Pons (tissue), 1 donor: ENCODE data around the gene NRG2.

ENCODE experiments used
- DNase-seq: peaks from one replicate; pipeline ENCODE4 v3.0.0-alpha.2; 2016; ENCODE audit warnings: low spot score

The NRG2 gene

GRCh38 chr5:139903450-139903794 lies 139.7 kb downstream of the NRG2 start:
- DNase-seq: no peak

- DNase-seq: no peak
These were observed 141.1 kb downstream of the NRG2 start for GRCh38 chr5:139901986-139902385.

DNA sequence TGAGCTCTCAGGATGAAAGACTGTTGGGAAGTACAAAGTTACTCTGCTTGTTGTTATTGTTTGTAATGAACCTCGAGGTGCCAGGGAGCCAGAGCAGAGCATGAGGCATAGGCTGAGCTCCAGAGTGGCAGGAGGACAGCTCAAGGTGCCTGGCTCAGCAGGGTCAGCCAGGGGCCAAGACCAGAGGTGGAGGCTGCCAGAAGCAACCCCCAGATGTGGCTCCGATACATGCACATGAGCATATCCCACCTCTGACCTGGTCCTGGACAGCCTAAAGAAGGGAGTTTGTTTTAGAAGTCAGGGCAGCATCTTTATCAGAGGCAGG lies 141.9 kb downstream of the NRG2 start:
- no peak for DNase-seq

DNA sequence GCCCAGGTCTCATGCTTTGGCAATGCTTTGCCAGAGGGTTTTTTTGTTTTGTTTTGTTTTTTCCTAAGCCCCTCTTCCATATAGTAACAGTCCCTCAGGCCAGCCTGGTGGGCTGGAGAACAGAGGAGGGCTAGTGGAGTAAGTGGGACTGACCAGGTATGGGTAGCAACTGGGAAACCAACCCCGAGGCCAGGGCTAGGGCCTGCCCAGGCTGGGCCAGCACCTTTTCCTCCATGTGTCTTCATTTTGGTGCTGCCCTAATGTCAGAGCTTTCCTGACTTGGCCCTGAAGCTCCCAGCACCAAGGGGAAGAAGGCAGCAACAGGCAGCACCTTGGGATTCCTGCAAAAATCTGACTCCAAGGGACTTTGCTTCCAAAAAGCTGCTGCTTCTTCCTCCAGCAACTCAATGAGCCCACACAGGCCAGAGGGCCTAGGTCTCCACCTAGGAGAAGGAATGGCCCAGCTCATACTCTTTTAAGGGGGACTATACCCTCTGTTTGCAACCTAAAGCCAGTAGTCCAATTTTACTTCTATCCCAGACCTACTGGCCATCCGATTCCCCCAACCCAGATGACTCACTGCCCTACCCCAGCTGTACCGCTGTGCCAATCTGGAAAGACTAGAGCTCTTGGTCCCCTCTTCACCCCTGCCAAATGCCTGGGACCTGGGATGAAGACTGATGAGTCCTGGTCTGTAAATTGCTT lies 142.4 kb downstream of the NRG2 start:
- DNase-seq: no peak

DNA sequence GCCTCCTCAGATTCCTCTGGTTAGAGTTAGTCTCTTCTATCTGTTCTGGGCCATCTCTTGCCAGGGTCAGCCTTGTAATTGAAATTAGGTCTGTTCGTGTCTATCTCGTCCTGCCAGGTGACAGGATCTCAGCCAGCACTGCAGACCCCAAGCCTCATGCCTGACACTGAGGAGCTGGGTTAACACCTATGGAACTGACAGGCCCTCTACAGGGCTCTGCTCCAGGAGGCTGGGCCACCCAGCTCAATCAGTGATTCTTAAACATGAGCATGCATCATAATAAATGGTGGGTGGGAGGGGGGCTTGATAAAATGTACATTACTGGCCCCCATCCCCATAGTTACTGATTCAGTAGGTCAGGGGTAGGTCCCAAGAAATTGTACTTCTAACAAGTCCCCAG lies 144.1 kb downstream of the NRG2 start:
- DNase-seq: no peak

DNA sequence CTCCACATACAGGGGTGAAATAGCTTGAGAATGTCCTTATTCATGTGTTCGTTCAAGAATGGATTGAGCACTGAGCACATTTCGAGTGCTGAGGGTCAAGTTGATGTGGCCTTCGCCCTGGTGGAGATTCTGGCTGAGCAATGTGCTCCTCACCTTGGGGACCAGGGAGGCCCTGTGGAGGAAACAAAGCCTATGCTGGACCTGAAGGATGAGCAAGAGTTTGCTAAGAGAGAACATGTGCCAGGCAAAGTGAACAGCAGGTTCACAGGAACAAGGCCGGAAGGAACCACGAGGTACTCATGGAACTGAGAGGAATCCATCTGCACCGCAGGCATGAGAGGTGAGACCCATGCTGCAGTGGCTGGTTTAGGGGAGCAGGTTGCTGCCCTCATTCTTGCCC lies 145.1 kb downstream of the NRG2 start:
- DNase-seq: no peak

DNA sequence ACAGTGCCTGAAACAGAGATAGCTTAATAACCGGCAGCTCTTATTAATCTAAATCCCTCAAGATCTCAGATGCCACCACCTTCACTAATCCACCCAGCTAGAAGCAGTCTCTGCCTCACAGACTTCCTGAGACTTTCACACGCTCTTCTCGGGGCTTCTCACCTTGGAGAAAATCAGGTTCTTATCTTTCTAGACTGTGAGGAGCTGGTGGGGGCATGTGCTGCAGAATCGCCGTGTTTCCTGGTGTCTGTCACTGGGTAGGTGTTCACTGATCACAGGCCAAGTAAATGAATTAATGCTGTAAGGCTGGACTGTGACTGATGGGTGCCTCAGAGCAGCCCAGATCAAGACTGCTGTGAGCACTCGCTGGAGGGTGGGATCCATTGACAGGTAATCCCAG lies 145.8 kb downstream of the NRG2 start:
- DNase-seq: no peak

DNA sequence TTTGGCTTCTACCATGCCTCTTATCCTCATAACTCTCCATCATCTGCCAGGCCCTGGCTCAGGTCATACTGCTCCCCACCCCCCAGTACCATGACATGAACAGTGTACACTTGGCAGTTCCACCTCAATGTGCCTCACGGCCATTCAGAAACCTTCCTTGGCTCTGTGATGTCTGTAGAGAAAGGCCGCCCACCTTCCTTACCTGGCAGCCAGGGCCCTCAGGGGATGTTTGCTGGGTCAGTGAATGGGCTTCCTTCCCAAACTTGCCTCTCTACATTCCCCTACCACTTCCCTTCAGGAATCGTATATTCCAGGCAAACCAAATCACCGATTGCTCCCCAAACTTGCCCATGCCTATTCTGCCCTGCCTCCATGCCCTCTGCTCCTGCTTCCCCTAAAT lies 146.4 kb downstream of the NRG2 start:
- no peak for DNase-seq

DNA sequence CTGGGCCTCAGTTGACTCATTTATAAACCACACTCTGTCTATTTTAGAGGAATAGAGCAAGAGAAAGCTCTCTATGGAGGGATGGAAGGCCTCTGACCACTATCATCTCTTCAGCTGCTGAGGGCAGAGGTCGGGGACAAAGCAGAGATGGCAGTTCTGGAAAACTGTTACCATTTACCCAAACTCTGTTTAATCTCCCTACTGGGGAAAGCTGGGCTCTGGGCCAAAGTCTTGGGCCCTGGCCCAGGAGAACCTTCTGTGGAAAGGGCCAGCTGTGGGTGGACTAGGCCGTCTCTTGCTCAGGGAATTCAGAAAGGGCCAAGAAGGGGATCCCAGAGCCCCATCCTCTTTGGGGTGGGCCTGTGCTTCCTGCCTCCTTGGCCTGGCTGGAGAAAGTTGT lies 147.5 kb downstream of the NRG2 start:
- peak; percentile 40 for DNase-seq

- DNase-seq: no peak
These were observed 148.1 kb downstream of the NRG2 start for GRCh38 chr5:139895046-139895445.

DNA sequence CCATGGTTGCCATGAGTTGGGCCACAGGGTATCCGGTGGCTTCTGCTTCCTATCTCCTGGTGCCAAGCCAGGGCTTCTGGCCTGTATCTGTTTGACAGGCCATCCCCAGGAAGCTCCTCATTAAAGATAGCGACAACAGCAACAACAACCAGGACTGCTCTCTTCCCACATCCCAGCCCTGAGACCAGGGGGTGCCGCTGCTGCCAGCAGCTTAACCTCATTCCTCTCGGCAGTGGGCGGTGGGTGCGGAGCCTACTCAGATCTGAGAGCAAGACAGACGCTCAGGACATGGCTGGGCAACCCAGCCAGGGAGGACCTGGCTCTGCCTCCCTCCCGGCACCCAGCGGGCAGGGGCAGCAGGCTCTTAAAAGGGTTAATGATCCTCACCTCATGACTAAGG lies 149.2 kb downstream of the NRG2 start:
- DNase-seq: no peak

GRCh38 chr5:139889410-139889809 lies 153.7 kb downstream of the NRG2 start:
- DNase-seq: no peak

GRCh38 chr5:139888370-139888769 lies 154.7 kb downstream of the NRG2 start:
- no peak for DNase-seq

GRCh38 chr5:139886213-139886612 lies 156.9 kb downstream of the NRG2 start:
- no peak for DNase-seq

- DNase-seq: no peak
These were observed 157.3 kb downstream of the NRG2 start for GRCh38 chr5:139885857-139886208.

DNA sequence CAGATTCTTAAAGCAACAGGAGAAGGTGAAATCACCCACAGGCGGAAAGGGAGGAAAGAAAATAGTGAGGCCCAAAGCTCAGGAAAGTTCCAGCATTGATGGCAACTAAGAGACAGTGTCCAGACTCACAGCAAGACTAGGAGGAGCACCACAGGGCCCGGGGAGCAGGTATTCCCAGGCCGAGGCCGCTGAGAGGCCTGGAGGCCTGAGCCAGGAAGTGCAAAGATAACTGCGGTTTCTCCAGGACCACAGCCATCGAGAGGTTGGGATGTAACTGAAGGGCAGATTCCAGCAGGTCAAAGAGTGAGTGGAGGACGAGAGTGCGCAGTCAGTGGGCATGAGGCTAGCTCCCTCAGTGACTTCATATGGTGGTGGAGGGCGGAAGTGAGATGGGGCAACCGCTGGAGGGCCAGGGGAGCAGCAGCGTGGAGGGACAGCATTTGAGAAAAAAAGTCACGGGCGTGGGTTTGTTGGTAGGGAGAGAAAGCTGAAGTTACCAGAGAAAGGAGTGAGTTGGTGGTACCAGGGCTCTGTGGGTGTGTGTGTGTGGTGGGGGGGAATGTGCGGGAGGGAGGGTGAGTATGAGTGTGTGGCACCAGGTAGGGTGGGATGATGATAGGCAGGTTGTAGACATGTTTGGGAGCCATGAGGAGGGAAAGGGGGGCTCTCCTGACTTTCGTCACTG lies 157.8 kb downstream of the NRG2 start:
- no peak for DNase-seq

DNA sequence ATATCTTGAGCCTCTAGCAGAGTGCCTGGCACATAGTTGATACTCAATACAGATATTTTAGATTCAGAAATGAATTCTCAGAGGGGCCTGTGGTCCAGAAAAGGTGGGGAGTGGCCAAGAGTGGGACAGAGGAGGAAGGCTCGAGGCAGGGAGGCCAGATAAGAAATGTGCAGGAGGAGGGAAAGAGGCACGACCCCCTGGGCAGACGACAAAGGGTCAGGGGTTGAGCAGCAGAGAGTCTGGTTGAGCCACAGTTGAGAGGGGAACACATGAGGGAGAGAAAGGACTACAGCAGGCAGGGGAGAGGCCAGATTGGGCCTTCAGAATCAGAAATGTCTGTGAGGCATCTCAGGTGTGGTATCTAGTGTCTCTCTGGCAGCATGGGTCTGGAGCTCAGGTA lies 158.4 kb downstream of the NRG2 start:
- DNase-seq: no peak

DNA sequence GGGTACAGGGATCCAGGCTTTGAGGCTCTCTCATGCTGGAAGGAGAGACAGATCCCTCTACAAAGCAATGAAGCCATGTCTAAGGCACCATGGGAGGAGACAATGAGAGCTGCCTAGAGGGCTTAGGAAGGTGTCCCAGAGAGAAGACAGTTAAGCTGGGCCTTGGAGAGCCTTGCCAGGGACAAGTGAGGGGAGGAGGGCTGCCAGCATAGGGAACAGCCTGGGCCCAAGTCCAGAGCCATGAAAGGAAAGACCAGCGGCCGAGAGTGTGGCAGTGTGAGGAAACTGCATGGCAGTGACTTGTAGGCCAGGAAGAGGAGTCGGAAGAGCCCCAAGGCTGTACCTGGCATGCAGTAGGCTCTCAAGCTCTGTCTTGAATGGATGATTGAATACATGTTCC lies 159.0 kb downstream of the NRG2 start:
- no peak for DNase-seq

DNA sequence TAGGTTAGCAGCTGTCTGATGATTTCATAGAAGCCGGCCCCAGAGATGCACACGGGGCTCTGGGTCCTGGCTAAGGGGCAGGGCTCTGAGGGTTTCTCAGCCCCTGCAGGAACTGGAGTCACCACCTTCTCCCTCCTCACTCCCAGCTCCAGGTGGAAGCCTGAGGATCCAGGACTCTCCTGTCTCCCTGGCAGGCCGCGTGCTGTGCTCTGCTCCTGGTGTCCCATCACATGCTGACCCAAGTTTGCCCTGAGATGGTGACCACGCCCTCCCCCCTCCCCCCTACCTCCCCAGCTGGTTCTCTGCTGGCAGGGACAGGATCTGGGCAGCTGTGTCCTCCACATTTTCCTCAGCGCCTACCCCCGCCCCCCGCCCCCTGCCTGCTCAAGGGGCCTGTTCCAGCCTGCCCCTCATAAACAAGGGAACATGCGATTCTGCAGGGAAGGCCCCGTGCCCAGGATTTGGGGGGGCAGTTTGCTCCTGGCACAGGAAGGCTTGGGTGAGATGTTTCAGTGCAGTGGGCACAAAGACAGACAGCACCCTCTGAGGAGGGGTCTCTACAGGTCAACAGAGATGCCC lies 160.0 kb downstream of the NRG2 start:
- DNase-seq: no peak

GRCh38 chr5:139882316-139882715 lies 160.8 kb downstream of the NRG2 start:
- DNase-seq: no peak

DNA sequence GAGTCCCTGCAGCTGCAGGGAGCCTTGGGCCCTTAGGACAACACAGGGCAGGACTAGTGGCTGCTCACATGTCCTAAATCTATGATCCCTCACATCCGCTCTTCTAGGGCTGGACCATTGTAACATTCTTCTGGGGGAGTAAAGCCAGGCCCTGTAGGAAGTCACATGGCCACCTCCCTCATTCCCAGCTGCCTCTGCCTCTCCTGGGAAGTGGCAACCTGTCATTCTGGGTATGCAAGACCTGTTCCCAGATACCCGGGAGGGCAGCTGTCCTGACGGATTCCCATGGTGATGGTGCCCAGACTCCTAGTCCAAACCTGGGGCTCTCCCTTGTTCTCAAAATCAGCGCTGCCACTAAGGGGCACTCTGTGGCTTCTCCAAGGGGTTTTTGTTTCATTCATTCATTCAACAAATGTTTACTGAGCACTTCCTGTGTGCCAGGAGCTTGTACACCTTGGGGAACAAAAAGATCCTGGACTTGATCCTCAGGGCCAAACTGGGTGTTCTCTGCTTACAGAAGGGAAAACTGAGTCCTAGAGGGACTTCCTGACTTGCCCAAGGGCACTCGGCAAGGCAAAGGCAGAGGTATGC lies 161.9 kb downstream of the NRG2 start:
- no peak for DNase-seq

DNA sequence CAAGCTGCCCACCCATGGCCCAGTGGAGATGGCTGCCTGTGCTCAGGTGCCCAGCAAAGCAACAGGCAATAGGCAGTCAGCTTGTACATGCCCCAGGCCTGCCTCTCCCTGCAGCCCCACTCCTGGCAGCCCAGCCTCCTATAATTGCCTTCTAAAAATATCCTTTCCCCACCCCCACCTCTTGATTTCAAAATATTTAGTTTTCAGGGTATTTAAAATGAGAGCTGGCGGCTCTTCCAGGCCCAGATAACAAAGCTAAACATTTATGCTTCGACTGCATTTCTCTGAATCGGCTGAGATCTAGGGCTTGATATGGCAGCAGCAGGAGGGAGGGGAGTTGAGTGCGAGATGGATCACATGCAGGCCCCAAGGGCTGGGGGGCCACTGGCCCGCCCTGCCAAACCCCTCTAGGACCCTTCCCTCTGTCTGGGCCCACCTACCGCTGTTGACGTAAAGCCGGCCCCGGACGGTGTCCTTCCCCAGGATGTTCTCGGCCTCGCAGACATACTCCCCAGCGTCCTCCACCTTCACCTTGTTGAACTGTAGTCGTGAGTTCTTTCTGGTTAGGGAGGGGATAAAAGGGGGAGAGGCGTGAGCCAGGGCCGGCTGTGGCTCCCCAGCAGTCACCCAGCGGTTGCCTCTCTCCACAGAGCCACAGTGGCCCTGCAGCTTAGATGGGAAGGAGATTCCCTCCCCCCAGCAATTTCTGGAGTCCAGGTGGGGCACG lies 162.5 kb downstream of the NRG2 start:
- DNase-seq: no peak

- no peak for DNase-seq
These were observed 165.0 kb downstream of the NRG2 start for GRCh38 chr5:139878093-139878492.
